Neural progenitor cell (in vitro differentiated cells): ENCODE data around the gene PRDM16.

ENCODE experiments used
- EZH2 ChIP-seq: fragments of 200-600 bp; sonication (generic); IDR thresholded peaks from 2 replicates; pipeline ENCODE4 v1.6.1; 2017; ENCODE audit warnings: antibody characterized with exemption, mild to moderate bottlenecking, moderate library complexity
- EZH2phosphoT487 ChIP-seq: fragments of 200-600 bp; sonication (generic); IDR thresholded peaks from 2 replicates; pipeline ENCODE4 v1.6.1; 2017; ENCODE audit warnings: antibody characterized with exemption
- TF ChIP-seq, protein P1 (sequence below): fragments of 200-600 bp; sonication (generic); IDR thresholded peaks from 2 replicates; pipeline ENCODE4 v1.5.1; 2017; ENCODE audit warnings: antibody characterized with exemption, mild to moderate bottlenecking

DNA sequence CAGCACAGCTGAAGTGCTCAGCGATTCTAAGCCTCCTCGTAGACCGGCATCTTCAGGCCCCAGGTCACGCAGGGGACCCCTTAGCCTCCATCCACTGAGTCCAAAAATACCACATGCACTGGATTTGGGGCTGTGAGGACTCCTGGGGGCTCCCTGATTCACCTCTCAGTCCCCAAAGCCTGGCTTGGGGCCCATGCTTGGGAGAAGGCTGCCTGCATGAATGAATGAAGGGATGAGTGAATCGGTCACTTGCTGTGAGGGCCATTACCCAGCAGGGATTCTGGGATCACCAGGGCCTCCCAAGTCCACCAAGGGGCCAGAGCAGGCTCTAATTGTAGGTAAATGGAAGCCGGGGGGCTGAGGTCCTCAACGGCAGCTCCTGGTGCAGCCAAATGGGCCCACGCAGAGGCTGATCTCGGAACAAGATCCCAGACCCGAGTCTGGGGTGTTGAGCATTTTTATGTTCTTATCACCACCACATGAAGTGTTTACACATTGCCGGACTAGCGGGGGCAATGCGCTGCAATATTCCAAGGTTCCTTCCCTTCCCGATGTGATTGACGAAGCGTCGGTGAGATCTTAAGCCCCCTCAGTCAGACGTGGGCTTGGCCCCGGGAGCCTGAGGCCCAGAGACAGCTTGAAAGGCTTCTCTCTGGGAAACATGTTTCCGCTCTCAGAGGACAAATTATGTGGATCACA is 371.9 kb downstream of the PRDM16 start:
- no peak for TF ChIP-seq EZH2
- TF ChIP-seq, protein P1, sequence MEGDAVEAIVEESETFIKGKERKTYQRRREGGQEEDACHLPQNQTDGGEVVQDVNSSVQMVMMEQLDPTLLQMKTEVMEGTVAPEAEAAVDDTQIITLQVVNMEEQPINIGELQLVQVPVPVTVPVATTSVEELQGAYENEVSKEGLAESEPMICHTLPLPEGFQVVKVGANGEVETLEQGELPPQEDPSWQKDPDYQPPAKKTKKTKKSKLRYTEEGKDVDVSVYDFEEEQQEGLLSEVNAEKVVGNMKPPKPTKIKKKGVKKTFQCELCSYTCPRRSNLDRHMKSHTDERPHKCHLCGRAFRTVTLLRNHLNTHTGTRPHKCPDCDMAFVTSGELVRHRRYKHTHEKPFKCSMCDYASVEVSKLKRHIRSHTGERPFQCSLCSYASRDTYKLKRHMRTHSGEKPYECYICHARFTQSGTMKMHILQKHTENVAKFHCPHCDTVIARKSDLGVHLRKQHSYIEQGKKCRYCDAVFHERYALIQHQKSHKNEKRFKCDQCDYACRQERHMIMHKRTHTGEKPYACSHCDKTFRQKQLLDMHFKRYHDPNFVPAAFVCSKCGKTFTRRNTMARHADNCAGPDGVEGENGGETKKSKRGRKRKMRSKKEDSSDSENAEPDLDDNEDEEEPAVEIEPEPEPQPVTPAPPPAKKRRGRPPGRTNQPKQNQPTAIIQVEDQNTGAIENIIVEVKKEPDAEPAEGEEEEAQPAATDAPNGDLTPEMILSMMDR: no peak
- no peak for TF ChIP-seq EZH2phosphoT487
